Cardiac septum (tissue), 1 donor: Measurements from ENCODE around the gene COBLL1. TPM values are rescaled to one million over a fixed set of nuclear protein-coding genes. Genes with fewer than 3 reads are reported as not detected.

Experiments used
- DNase-seq: peaks from one replicate; pipeline ENCODE4 v3.0.0-alpha.2; 2020; ENCODE audit warnings: low spot score
- intact Hi-C: fragments of 100-400 bp; cut with DNase I; formaldehyde crosslinking; loops from one replicate; pipeline ENCODE4 v1.14.0; 2022
- total RNA-seq: library from RNA; stranded (reverse); fragmentation: NEBNext Ultra II Directional; extraction: Animal tissue kit (Norgen Biotek cat#: 25700); gene quantifications from one replicate; pipeline ENCODE4 v1.2.1, GENCODE V29; 2021
- donor health status: DM: no; HTN: no; CAD: no.

The COBLL1 gene
- total RNA-seq, 1 donor from 2014 or later = 15.0 TPM

DNA sequence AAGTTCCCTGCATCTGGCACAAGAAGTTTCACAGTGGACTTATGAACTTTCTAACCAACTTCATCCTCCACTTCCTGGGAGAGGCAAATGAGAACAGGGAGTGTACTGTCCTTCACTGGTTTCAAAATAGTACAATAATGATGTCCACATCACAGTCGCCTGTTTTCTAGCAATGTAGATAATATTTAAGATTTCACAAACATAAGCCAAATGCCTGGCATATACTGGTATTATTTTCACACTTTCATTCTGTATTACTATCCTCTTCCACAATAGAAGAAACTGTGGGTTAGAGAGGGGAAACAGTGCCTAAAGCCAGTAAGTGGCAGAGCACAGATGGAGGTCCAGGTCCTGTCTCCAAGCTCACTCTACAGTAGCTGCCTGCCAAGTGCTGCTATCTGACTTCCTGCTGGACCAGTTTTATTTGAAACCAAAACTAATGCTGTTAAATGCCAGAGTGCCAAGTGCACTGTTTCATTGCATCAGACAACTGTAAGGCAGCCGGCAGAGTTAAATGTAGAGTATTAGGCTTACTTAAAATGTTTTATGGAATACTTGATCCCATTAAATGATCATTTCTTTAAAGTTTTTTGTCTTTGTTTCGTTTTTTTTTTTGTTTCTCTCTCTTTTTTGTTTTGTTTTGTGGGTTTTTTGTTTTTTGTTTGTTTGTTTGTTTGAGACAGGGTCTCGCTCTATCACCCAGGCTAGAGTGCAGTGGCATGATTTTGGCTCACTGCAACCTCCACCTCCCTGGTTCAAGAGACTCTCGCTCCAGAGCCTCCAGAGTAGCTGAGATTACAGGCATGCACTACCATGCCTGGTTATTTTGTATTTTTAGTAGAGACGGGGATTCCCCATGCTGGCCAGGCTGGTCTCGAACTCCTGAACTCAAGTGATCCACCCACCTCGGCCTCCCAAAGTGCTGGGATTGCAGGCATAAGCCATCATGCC lies 15.1 kb downstream of the COBLL1 start:
- intact Hi-C loops = no loop called here
- no peak for DNase-seq

DNA sequence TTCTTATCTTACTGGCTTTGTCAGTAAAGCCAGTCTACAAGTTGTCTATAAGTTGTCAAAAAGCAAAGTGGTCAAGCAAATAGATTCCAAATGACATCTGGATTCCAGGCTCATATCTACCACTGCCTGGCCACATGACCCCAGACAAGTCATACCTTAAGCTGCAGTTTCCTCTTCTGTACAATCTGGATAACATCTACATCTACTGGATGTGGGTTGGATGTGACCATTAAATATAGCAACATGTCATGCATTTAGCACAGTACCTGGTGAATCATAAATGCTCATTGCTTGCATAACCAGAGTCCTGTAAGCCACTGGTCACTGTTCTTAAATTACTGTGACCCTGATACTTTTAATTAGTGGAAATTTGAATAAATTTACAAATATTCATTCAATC lies 16.8 kb downstream of the COBLL1 start:
- intact Hi-C loops = no loop called here
- no peak for DNase-seq

GRCh38 chr2:164823126-164823525 lies 18.5 kb downstream of the COBLL1 start:
- no peak for DNase-seq
- intact Hi-C loops = no loop called here

GRCh38 chr2:164821338-164821737 lies 20.3 kb downstream of the COBLL1 start:
- intact Hi-C loops = no loop called here
- no peak for DNase-seq

- intact Hi-C loops = no loop called here
- DNase-seq = no peak
These were observed 23.2 kb downstream of the COBLL1 start for GRCh38 chr2:164818149-164819136.

DNA sequence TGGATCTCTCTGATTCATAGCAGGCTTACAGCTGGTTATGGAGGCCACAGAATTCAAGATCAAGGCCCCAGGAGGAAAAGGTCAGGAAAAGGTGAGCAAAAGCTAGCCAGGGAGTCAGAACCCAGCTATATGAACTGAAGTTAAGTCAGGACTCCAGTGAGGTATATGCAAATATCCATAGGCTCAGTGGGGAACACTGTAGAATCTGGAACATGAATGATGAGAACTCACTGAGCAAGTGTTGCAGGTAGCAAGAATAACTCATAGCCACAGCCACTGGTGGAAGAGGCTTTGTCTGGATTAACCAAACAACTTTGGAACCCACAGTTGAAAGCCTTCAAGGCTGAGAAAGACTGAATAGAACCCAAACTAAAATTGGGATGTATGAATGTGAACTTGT lies 24.7 kb downstream of the COBLL1 start:
- intact Hi-C loops = no loop called here

DNA sequence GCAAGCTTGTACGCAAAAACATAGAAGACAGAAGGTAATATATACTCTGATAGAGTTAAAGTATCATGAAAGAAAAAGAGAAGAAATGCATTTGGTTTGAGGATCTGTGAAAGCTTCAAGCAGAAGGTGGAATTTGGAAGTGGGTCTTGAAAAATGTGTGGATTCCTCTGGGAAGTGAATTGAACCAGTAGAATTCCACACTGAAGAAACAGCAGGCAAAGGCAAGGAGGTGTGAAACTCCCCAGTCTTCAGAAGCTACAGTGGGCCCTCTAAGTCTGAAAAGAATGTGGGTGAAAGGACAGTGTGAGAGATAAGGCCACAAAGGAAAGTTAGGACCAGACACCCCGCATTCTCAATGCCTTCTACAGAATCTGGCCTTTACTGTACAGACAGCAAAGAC lies 25.6 kb downstream of the COBLL1 start:
- intact Hi-C loops = no loop called here

More for the DNA sequence above, 24.7 kb downstream of the COBLL1 start:
- no peak for DNase-seq

GRCh38 chr2:164815071-164815793 lies 26.4 kb downstream of the COBLL1 start:
- intact Hi-C loops = no loop called here
- DNase-seq = no peak

More for the DNA sequence above, 25.6 kb downstream of the COBLL1 start:
- no peak for DNase-seq

- DNase-seq = no peak
- intact Hi-C loops = no loop called here
These were observed 28.1 kb downstream of the COBLL1 start for GRCh38 chr2:164813535-164813934.

DNA sequence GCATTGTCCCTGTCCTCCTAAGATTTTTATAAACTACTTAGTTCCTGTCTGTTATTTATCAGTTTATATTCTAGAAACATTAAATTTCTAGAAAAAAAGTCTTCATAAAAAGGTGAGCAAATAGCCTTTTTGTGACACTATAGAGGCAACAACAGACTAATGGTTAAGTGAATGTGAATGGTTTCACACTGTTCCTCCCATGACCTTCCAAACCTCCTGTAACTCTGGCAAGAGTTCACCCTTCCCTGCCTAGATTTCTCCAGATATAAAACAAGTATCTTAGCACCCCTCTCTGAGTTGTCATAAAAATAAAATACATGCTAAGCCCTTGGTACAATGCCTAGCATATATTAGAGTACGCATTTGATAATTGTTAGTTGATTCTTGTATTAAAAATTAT lies 29.2 kb downstream of the COBLL1 start:
- no peak for DNase-seq
- intact Hi-C loops = no loop called here

- intact Hi-C loops = no loop called here
- DNase-seq = no peak
These were observed 29.8 kb downstream of the COBLL1 start for GRCh38 chr2:164811819-164812218.

DNA sequence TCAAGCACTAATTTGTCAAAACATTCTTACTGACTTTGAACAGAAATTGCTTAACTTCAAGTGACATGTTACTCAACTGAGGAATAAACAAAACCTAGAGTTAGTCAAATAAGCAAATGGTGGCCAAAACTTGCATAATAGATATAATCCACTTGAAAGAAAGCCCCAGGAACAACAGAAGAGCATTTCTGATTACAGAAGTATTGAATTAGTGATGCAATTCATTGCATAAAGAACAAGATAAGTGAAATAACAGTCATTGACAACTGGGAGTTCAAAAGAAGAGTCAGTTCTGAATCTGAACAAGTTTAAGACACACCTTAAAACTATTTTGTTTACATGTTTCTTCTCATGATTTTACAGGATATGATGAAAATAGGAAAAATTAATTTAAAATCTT lies 30.8 kb downstream of the COBLL1 start:
- intact Hi-C loops = no loop called here
- no peak for DNase-seq

- no peak for DNase-seq
- intact Hi-C loops = no loop called here
These were observed 32.8 kb downstream of the COBLL1 start for GRCh38 chr2:164808776-164809175.

GRCh38 chr2:164803776-164804466 lies 37.7 kb downstream of the COBLL1 start:
- intact Hi-C loops = no loop called here
- no peak for DNase-seq

DNA sequence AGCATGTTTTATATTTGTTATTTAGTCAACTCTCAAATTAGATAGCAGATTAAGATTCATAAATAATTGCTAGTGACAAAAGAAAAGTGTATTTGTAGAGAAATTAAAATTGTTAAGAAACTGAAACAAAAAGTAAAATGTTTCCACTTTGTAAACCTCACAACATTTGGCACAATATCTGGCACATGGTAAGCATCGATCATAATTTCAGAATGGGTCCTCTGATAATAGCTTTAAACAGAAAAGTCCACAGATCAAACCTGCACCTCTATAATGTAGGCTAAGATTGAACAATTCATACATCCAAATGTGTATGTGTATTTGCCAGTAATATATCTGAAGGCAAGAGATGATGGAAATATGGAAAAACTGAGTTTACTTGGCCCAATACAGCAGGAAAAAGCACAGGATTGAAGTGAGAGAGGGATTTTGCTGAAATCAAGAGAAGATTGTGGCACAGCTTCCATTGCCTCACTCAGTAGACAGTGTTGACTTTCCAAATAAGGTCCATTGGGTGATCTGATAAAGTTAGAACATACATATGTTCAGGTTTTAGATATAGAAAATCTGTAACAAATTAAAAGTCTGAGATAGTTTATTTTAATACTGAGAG lies 39.4 kb downstream of the COBLL1 start:
- intact Hi-C loops = no loop called here
- DNase-seq = no peak

DNA sequence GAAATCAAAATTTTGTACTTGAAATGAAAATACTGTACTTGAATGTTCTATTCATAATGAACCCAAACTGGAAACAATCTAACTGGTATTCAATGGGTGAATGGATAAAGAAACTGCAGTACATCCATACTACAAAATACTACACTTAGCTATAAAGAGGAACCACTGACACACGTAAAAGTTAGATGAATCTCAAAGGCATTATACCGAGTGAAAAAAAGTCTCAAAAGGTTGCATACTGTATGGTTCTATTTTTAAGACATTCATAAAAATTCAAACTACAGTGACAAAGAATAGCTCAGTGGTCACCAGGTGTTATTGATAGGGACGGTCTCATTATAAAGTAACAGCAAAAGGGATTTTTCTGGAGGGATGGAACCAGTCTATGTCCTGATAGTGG lies 41.1 kb downstream of the COBLL1 start:
- intact Hi-C loops = no loop called here

GRCh38 chr2:164797627-164798026 lies 44.0 kb downstream of the COBLL1 start:
- DNase-seq = no peak
- intact Hi-C loops = no loop called here

More for the DNA sequence above, 41.1 kb downstream of the COBLL1 start:
- DNase-seq = no peak

GRCh38 chr2:164796999-164797398 lies 44.6 kb downstream of the COBLL1 start:
- no peak for DNase-seq
- intact Hi-C loops = no loop called here
